Activated T-cell treated with anti-CD3 and anti-CD28 coated beads, Interleukin-2, amount 50 U/mL, for 72 hours (primary cell): ENCODE results near the gene TCF12. TPM values are rescaled to one million over a fixed set of nuclear protein-coding genes. Genes with fewer than 3 reads are reported as not detected.

Experiments used
- ATAC-seq, 2 donors: fragments of 150-1000 bp; cut with Tn5 transposase; replicated peaks in 1 of 2; 2 replicates each; pipeline ENCODE4 v1.10.0; 2021; ENCODE audit warnings: moderate library complexity in 2 of 2, mild to moderate bottlenecking in 1 of 2
- DNase-seq, 2 donors: peaks; one replicate each; pipeline ENCODE4 v3.0.0; 2021 to 2022; ENCODE audit warnings: mixed read lengths in 1 of 2
- H3K27ac Mint-ChIP-seq: one replicate; pipeline ENCODE4 v1.8.0; 2022; ENCODE audit warnings: mild to moderate bottlenecking, moderate library complexity, mixed read lengths
- H3K27me3 Mint-ChIP-seq: one replicate; pipeline ENCODE4 v1.8.0; 2022; ENCODE audit warnings: low read depth, mixed read lengths
- H3K36me3 Mint-ChIP-seq, 2 donors: one replicate each; pipeline ENCODE4 v1.8.0; 2022; ENCODE audit warnings: mixed read lengths in 2 of 2, mild to moderate bottlenecking in 1 of 2; ENCODE audit not compliant: insufficient read depth in 2 of 2
- H3K4me1 Mint-ChIP-seq: one replicate; pipeline ENCODE4 v1.8.0; 2022; ENCODE audit warnings: low read depth, mixed read lengths
- H3K4me3 Mint-ChIP-seq, 2 donors: one replicate each; pipeline ENCODE4 v1.8.0; 2022; ENCODE audit warnings: mild to moderate bottlenecking in 2 of 2, mixed read lengths in 2 of 2, moderate library complexity in 2 of 2
- H3K9me3 Mint-ChIP-seq, 2 donors: one replicate each; pipeline ENCODE4 v1.8.0; 2022; ENCODE audit warnings: mixed read lengths in 2 of 2
- total RNA-seq, 2 donors: library from RNA; stranded (reverse); gene quantifications; one replicate each; pipeline ENCODE4 v1.2.3, GENCODE V29; 2022

The TCF12 gene
- total RNA-seq, 2 donors from 2014 or later: 93.0 to 108 TPM

DNA sequence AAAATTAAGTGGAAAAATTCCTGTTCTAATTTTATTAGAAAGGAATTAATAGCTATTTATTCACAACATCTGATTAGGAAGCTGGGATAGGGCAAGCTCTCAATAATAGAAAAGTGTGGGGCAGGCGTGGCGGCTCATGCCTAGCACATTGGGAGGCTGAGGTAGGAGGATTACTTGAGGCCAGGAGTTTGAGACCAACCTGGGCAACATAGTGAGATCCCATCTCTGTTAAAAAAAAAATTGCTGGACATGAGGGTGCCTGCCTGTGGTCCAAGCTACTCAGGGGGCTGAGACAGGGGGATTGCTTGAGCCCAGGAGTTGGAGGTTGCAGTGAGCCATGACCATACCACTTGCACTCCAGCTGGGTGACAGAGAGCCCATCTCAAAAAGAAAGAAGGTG is 119.6 kb downstream of the TCF12 start:
- DNase-seq (no peak), ATAC-seq (no peak)
- Mint-ChIP-seq H3K27me3 (no peaks in the 10 kb centered on the region), H3K4me1 (peaks cover 52% of the 10 kb centered on the region), H3K27ac (peak overlapping the region; percentile 77), H3K36me3 (no peaks in the 10 kb centered on the region), H3K9me3 (no peaks in the 10 kb centered on the region), H3K4me3 (no peak overlapping the region)

DNA sequence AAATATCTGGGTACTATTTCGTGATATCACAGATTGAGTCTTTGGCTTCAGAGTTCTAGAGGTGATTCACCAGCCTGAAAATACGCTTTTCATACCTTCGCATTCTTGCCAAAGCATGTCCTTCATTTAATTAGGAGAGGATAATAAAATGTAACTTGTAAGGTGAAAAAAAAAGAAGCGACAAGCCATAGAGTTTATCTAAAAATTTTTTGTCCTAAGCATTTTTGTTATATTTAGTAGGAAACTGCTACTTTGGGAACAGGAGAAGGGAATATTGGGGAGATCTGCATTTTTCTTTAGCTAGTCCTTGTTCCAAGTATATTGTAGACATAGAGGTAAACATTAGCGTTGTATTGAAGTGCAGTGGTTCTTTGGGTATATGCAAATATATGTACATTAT is 120.1 kb downstream of the TCF12 start:
- Mint-ChIP-seq H3K27me3 (no peaks in the 10 kb centered on the region), H3K4me1 (peaks cover 56% of the 10 kb centered on the region), H3K27ac (peak overlapping the region; percentile 57), H3K36me3 (no peaks in the 10 kb centered on the region), H3K4me3 (no peak overlapping the region), H3K9me3 (no peaks in the 10 kb centered on the region)
- ATAC-seq (no peak), DNase-seq (no peak)

DNA sequence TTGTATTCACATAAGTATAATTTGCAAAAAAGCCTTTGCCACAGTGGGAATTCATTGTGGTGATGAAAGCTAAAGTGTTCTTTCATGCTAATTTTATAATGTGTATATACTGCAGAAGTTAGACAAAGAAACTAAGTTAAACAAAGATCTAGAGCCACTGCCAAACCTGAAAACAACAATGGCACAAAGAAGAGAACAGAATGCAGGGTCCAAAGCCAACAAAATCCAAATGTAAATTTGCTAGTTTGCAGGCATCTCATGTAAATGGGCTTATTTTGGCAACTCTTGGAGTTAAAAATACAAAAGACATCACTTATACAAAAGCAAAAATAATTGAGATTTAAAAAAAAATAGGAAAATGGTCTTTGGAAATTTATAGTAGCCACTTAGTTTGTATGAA is 123.0 kb downstream of the TCF12 start:
- Mint-ChIP-seq H3K4me1 (peaks cover 67% of the 10 kb centered on the region), H3K27me3 (no peaks in the 10 kb centered on the region), H3K4me3 (no peak overlapping the region), H3K36me3 (no peaks in the 10 kb centered on the region), H3K9me3 (no peaks in the 10 kb centered on the region), H3K27ac (no peak overlapping the region)
- DNase-seq (no peak), ATAC-seq (no peak)

DNA sequence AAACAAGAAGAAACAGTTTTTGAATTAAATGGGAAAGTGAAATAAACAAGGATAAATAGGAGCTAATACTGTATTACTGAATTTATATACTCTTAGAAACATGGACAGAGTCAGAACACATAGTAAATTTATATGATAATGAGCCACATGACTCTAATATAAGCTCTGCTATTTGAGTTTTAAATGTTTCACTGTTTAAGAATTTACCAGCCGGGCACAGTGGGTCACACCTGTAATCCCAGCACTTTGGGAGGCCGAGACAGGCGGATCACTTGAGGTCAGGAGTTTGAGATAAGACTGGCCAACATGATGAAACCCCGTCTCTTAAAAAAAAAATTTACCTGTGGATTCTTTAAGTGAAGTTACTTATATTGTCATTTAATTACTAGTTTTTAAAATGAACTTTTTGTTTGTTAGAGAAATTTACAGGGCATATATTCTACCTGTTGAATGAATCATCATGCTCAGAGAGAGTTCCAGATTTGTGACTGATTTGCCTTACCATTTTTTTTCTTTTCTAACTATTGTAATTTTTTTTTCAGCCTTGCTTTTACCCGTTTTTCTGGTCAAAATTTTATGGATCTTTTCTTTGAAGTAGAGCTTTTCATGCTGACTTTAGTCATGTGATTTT is 125.7 kb downstream of the TCF12 start:
- H3K9me3 Mint-ChIP-seq: no peaks in the 10 kb centered on the region
- DNase-seq (no peak), ATAC-seq (no peak)
- no peak overlapping the region for H3K27ac Mint-ChIP-seq
- H3K36me3 Mint-ChIP-seq: no peaks in the 10 kb centered on the region
- no peaks in the 10 kb centered on the region for H3K27me3 Mint-ChIP-seq
- no peak overlapping the region for H3K4me3 Mint-ChIP-seq
- H3K4me1 Mint-ChIP-seq: peaks cover 44% of the 10 kb centered on the region

DNA sequence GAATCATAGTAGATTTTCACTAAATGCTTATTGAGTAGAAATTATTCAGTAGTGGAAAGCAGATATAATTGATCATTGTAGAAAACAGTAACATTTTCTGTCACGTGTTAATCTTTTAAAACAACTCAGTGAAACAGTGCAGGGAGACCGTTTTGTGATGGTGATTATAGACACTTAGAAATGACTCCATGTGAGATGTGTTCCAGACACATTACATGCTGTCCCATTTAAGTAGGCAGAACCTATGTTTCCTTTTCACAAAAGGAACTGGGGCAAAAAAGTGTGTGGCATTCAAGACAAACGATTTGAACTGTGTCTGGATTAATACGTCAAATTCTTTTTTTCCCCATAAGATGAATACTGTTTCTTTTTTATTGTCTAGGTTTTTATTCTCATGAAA is 126.5 kb downstream of the TCF12 start:
- no peak for ATAC-seq
- H3K9me3 Mint-ChIP-seq: no peaks in the 10 kb centered on the region
- H3K4me3 Mint-ChIP-seq: no peak overlapping the region
- no peak for DNase-seq
- peaks cover 36% of the 10 kb centered on the region for H3K4me1 Mint-ChIP-seq
- no peak overlapping the region for H3K27ac Mint-ChIP-seq
- H3K27me3 Mint-ChIP-seq: no peaks in the 10 kb centered on the region
- no peaks in the 10 kb centered on the region for H3K36me3 Mint-ChIP-seq

DNA sequence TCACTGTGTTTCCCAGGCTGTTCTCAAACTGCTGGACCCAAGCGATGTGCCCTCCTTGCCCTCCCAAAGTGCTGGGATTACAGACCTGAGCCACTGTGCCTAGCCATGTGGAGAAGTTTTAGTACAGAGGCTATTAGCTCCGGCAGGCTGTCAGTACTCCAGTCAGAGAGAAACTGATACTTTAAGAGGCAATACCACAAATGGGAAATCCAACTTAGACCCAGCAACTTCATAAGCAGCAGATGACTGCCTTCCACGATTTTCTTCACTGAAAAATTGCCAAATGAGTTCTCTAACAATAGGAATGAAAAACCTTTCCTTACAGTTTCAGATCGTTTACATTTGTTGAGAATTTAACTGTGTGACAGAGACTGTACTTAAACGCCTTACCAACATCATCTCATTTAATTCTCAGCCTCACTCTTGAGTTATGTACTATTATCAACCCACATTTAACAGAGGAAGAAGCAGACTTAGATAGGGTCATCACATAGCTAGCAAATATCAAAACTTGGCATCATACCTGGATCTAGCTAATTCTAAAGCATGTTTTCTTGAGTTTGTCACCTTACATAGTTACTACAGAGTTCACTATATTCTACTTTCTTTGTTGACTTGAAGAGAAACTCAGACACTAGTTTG is 127.4 kb downstream of the TCF12 start:
- H3K9me3 Mint-ChIP-seq: no peaks in the 10 kb centered on the region
- peak in 1 of 2 donors; percentile 33 for ATAC-seq
- H3K27me3 Mint-ChIP-seq: no peaks in the 10 kb centered on the region
- no peaks in the 10 kb centered on the region for H3K36me3 Mint-ChIP-seq
- H3K27ac Mint-ChIP-seq: no peak overlapping the region
- no peak overlapping the region for H3K4me3 Mint-ChIP-seq
- H3K4me1 Mint-ChIP-seq: peaks cover 31% of the 10 kb centered on the region
- no peak for DNase-seq

DNA sequence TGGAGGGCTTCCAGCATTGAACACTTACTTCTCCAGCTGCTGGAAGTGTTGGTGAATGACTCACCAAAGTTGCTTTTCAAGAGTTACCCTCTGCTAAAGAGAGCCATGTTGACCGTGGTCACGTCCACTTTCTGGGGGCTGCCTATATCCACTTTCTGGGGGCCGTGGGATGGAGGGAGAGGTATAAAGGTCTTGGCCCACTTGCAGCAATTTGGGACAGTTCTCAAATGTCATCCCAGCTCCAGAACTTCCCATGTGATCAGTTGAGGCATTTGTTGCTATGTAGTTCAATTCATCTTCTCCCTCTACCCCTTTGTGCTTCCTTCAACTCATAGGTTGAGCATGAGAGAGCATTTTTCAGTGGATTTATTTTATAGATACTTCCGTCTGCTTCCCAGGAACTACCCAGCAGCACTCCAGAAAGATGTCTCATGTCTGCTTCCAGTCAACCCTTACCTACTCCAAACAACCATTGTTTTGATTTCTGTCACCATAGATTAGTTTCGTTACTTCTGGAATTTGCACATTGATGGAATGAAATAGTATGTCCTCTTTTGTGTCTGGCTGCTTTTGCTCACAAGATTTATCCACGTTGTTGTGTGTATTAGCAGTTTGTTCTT is 130.6 kb downstream of the TCF12 start:
- Mint-ChIP-seq H3K27me3 (no peaks in the 10 kb centered on the region), H3K9me3 (no peaks in the 10 kb centered on the region), H3K27ac (no peak overlapping the region), H3K4me1 (peaks cover 39% of the 10 kb centered on the region), H3K4me3 (no peak overlapping the region), H3K36me3 (no peaks in the 10 kb centered on the region)
- DNase-seq (no peak), ATAC-seq (no peak)

DNA sequence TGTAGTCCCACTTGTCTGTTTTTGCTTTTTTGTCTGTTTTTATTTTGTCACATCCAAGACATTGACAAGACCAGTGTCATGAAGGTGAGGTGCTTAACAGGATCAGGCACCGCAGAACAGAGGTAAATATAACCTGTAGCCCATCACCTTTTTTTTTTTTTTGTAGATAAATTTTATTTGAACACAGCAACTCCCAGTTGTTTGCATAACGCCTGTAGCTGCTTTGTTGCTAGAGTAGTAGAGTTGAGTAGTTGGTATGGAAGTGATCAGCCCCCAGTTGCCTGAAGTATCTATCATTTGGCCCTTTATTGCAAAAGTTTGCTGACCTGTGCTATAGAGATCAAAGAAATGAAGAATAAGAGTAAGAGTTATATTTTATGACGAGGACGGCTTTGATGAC is 135.0 kb downstream of the TCF12 start:
- no peak for DNase-seq
- no peaks in the 10 kb centered on the region for H3K27me3 Mint-ChIP-seq
- no peak for ATAC-seq
- no peaks in the 10 kb centered on the region for H3K9me3 Mint-ChIP-seq
- no peaks in the 10 kb centered on the region for H3K36me3 Mint-ChIP-seq
- no peak overlapping the region for H3K4me3 Mint-ChIP-seq
- peaks cover 44% of the 10 kb centered on the region for H3K4me1 Mint-ChIP-seq
- no peak overlapping the region for H3K27ac Mint-ChIP-seq

DNA sequence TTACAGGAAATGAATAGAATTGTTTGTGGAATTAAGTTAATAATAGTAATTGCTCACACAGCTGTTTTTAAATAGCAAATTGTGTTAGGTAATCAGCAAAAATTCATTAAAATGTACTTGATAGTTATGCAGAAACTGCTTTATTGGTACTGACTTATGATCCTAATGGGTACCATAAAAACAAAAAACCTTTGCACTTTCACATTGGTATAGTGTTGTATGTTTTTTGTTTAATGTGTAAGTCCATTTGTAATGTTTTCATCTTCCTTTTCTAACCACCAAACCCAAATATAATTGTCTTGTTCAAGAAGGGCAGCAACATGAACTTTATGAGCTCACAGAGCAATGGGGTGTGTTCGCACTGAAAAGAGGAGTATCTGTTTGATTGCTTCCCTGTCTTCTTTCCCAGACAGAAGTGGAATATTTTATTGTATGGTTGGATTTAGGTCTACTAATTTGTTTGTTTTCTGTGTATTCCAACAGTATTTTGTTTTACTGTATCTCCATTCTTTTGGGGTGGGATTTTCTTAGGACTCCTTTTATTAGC is 135.8 kb downstream of the TCF12 start:
- H3K27ac Mint-ChIP-seq: no peak overlapping the region
- H3K27me3 Mint-ChIP-seq: no peaks in the 10 kb centered on the region
- H3K36me3 Mint-ChIP-seq: no peaks in the 10 kb centered on the region
- no peaks in the 10 kb centered on the region for H3K9me3 Mint-ChIP-seq
- H3K4me3 Mint-ChIP-seq: no peak overlapping the region
- DNase-seq: no peak
- no peak for ATAC-seq
- H3K4me1 Mint-ChIP-seq: peaks cover 44% of the 10 kb centered on the region

DNA sequence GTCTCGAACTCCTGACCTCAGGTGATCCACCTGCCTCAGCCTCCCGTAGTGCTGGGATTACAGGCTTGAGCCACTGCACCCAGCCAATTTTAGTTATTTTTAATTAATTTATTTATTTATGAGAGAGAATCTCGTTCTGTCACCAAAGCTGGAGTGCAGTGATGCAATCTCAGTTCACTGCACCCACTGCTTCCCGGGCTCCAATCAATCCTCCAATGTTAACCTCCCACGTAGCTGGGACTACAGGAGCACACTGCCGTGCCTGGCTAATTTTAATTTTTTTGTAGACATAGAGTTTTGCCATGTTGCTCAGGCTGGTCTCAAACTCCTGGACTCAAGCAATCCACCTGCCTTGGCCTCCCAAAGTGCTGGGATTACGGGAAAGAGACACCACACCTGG is 137.9 kb downstream of the TCF12 start:
- no peaks in the 10 kb centered on the region for H3K9me3 Mint-ChIP-seq
- H3K27me3 Mint-ChIP-seq: no peaks in the 10 kb centered on the region
- no peak for ATAC-seq
- no peaks in the 10 kb centered on the region for H3K36me3 Mint-ChIP-seq
- no peak overlapping the region for H3K27ac Mint-ChIP-seq
- DNase-seq: no peak
- H3K4me1 Mint-ChIP-seq: peaks cover 40% of the 10 kb centered on the region
- no peak overlapping the region for H3K4me3 Mint-ChIP-seq

DNA sequence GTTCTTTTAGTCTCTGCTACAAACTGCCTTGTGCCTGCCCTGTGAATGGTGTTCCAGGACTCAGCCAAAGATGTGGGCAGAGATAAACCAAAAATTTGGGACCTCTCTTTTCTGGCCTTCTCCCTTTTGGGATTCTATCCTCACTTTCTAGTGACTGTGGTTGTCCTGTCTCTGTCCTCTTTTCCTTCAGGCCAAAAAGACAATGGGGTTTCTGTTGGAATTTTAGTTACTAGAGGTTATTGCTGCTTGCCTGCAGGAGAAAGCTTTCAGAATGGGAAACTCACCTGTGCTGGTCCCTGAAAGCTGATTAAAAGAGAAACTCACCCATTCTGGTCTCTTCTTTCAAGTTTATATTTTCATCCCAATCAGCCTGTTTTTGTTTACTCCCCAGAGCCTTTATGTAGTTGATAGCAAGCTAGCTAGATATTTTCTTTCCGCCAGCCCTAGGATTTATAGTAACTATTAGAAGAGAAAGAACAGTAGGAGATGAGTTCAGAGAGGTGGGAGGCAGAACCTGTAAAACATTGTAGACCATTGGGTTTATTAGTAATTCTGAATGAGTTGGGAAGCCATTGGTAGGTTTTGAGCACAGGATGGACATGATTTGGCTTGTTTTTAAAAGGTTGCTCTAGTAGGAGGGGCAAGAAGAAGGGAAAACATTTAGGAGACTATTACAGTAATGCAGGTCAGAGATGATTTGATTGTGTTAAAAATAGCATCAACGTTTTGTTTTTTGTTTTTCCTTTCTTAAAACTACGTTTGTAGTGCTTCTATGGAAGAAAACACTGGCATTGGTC is 138.9 kb downstream of the TCF12 start:
- Mint-ChIP-seq H3K27me3 (no peaks in the 10 kb centered on the region), H3K4me3 (no peak overlapping the region), H3K27ac (no peak overlapping the region), H3K4me1 (peaks cover 37% of the 10 kb centered on the region), H3K9me3 (no peaks in the 10 kb centered on the region), H3K36me3 (no peaks in the 10 kb centered on the region)
- no peak for ATAC-seq
- no peak for DNase-seq

DNA sequence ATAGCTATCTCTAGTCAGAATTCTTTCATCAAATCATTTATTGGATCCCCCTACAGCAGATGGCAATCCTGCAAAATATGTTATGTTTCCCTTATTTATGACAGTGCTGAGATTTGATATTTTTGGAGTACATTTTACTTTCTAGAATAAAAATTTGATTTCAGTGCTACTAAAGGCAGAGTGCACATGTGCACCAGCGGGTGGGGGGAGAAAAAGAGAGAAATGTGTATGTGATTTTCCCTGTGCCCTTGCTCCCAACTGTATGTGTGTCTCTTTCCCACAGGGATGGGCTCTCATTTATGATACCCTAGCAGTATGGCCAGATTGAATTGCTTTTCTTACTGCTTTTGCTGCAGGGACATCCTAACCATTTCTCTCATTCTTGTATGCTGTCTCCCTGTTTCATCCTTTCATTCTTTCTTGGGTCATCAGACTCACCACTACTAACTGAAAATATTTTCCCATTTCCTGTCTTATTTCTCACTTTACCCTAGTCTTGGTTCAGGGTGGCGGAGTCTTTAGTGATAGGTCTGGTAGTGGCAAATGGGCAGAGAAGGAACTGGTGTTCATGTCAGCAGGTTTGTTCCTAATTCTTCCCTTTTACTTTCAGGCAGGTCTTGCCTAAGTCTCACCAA is 140.7 kb downstream of the TCF12 start:
- H3K4me3 Mint-ChIP-seq: no peak overlapping the region
- ATAC-seq: no peak
- no peak overlapping the region for H3K27ac Mint-ChIP-seq
- peaks cover 27% of the 10 kb centered on the region for H3K4me1 Mint-ChIP-seq
- no peaks in the 10 kb centered on the region for H3K9me3 Mint-ChIP-seq
- H3K36me3 Mint-ChIP-seq: no peaks in the 10 kb centered on the region
- no peak for DNase-seq
- H3K27me3 Mint-ChIP-seq: no peaks in the 10 kb centered on the region

DNA sequence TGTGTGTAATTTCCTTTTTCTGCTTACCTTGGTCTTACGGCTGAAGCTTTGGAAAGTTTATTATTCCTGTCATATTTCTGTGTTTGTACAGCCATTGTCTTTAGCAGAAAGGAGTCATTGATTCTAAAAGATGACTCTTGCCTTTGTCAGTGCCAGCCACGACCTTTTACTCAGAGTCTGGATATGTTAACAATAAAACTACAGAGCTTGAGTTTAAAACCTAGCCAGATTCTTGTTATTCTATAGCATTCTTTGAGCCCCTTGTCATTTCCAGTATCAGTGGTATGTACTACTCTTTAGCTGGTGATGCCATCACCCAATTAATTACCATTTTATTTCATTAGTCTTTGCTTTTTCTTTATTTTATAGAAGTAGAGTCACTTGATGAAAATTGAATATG is 142.4 kb downstream of the TCF12 start:
- ATAC-seq (no peak), DNase-seq (no peak)
- Mint-ChIP-seq H3K36me3 (no peaks in the 10 kb centered on the region), H3K27me3 (no peaks in the 10 kb centered on the region), H3K27ac (no peak overlapping the region), H3K4me1 (peaks cover 23% of the 10 kb centered on the region), H3K4me3 (no peak overlapping the region), H3K9me3 (no peaks in the 10 kb centered on the region)
